B cell (primary cell): ENCODE measurements around the gene SLC9A3. TPM values are rescaled to one million over a fixed set of nuclear protein-coding genes. Genes with fewer than 3 reads are reported as not detected.

Experiments used
- ATAC-seq: fragments of 200-7000 bp; cut with Tn5 transposase; one replicate; pipeline ENCODE4 v1.10.0; 2021; ENCODE audit warnings: low read depth, mild to moderate bottlenecking, moderate number of reproducible peaks, moderate library complexity
- CTCF ChIA-PET: fragments of 350-600 bp; sonication (Branson Sonifier 250); formaldehyde crosslinking; loops from one replicate; lab custom pipeline; 2021; ENCODE audit warnings: antibody characterized with exemption, inconsistent platforms; lab: Charles Lee
- POLR2A ChIA-PET: fragments of 350-600 bp; sonication (Branson Sonifier 250); formaldehyde crosslinking; loops from one replicate; lab custom pipeline; 2021; ENCODE audit warnings: antibody characterized with exemption; lab: Charles Lee
- DNase-seq: peaks from one replicate; pipeline ENCODE4 v3.0.0; 2013
- H2AFZ ChIP-seq: 2 replicates; pipeline ENCODE4 v1.6.1; 2012; ENCODE audit warnings: mild to moderate bottlenecking, low read depth, low read length; ENCODE audit not compliant: insufficient read depth, poor library complexity, severe bottlenecking
- H3K27ac ChIP-seq, 2 donors: 1 replicate in 1 of 2; 2 replicates in 1 of 2; pipeline ENCODE4 v1.5.1; 2012 to 2013; ENCODE audit warnings: low read length in 2 of 2, mild to moderate bottlenecking in 2 of 2, moderate library complexity in 1 of 2
- H3K27me3 ChIP-seq, 4 experiments: fragments of 200-600 bp in 1 of 4; sonication (generic) in 1 of 4; replicated peaks in 1 of 4; 1 replicate in 2 of 4; 2 replicates in 2 of 4; pipeline versions ENCODE4 v1.6.1 to v1.7.0; 2013 to 2016; ENCODE audit warnings: low read length in 3 of 4, mild to moderate bottlenecking in 2 of 4, mixed read lengths in 1 of 4, moderate library complexity in 1 of 4; ENCODE audit not compliant: insufficient read depth in 4 of 4, control insufficient read depth in 3 of 4; ENCODE audit errors: control extremely low read depth in 1 of 4
- H3K36me3 ChIP-seq, 2 experiments: replicated peaks in 1 of 2; 1 replicate in 1 of 2; 2 replicates in 1 of 2; pipeline versions ENCODE4 v1.6.1 to v1.7.1; 2013; ENCODE audit warnings: low read length in 1 of 2; ENCODE audit not compliant: insufficient read depth in 2 of 2, control insufficient read depth in 1 of 2; ENCODE audit errors: control extremely low read depth in 1 of 2, extremely low read depth in 1 of 2
- H3K4me1 ChIP-seq, 2 donors: fragments of 200-600 bp in 1 of 2; sonication (generic) in 1 of 2; 1 replicate in 1 of 2; 2 replicates in 1 of 2; pipeline versions ENCODE4 v1.5.1 to v1.6.1; 2013 to 2017; ENCODE audit warnings: low read length in 2 of 2; ENCODE audit not compliant: control insufficient read depth in 2 of 2, insufficient read depth in 2 of 2
- H3K4me2 ChIP-seq: replicated peaks from 2 replicates; pipeline ENCODE3; 2012; ENCODE audit warnings: mild to moderate bottlenecking, low read depth, low read length; ENCODE audit not compliant: poor library complexity, severe bottlenecking
- H3K4me3 ChIP-seq, 5 experiments: fragments of 200-600 bp in 1 of 5; sonication (generic) in 1 of 5; 1 replicate in 3 of 5; 2 replicates in 2 of 5; pipeline versions ENCODE4 v1.5.1 to v1.7.0; 2011 to 2016; ENCODE audit warnings: low read length in 4 of 5, mild to moderate bottlenecking in 4 of 5, low read depth in 2 of 5, control low read depth in 1 of 5, moderate library complexity in 1 of 5; ENCODE audit not compliant: insufficient read depth in 1 of 5; ENCODE audit errors: control extremely low read depth in 1 of 5, extremely low read depth in 1 of 5
- H3K79me2 ChIP-seq: fragments of 200-600 bp; sonication (generic); one replicate; pipeline ENCODE4 v1.6.0; 2016; ENCODE audit warnings: low read length; ENCODE audit not compliant: control insufficient read depth, insufficient read depth
- H3K9ac ChIP-seq: fragments of 200-600 bp; sonication (generic); 2 replicates; pipeline ENCODE4 v1.6.1; 2017; ENCODE audit warnings: mild to moderate bottlenecking, low read length, moderate library complexity
- H3K9me3 ChIP-seq, 3 donors: one replicate each; pipeline versions ENCODE4 v1.6.1 to v1.7.1; 2013; ENCODE audit warnings: low read length in 2 of 3; ENCODE audit not compliant: control insufficient read depth in 2 of 3, insufficient read depth in 1 of 3; ENCODE audit errors: control extremely low read depth in 1 of 3
- H4K20me1 ChIP-seq: 2 replicates; pipeline ENCODE4 v1.6.0; 2012; ENCODE audit warnings: mild to moderate bottlenecking, low read length; ENCODE audit not compliant: insufficient read depth, control insufficient read depth, poor library complexity, severe bottlenecking
- H3K27ac Mint-ChIP-seq: one replicate; pipeline ENCODE4 v1.8.0; 2021; ENCODE audit warnings: mixed read lengths
- H3K27me3 Mint-ChIP-seq: one replicate; pipeline ENCODE4 v1.8.0; 2021; ENCODE audit warnings: mixed read lengths
- H3K4me1 Mint-ChIP-seq: one replicate; pipeline ENCODE4 v1.8.0; 2021; ENCODE audit warnings: mixed read lengths
- H3K4me3 Mint-ChIP-seq: one replicate; pipeline ENCODE4 v1.8.0; 2021; ENCODE audit warnings: mixed read lengths
- H3K9me3 Mint-ChIP-seq: one replicate; pipeline ENCODE4 v1.8.0; 2022; ENCODE audit warnings: mixed read lengths; ENCODE audit not compliant: insufficient read depth
- EZH2 ChIP-seq: IDR thresholded peaks from 2 replicates; pipeline ENCODE4 v1.6.1; 2012; ENCODE audit warnings: borderline replicate concordance, low read depth, mild to moderate bottlenecking, moderate library complexity, low read length; ENCODE audit not compliant: insufficient read depth, poor library complexity, severe bottlenecking
- WGBS: methylation state at CpG from one replicate; pipeline ENCODE4 v1.1.5; 2013; ENCODE audit warnings: missing lambda C conversion rate; ENCODE audit not compliant: insufficient coverage; 5-methylcytosine and 5-hydroxymethylcytosine counted together
- intact Hi-C: fragments of 100-400 bp; cut with micrococcal nuclease; formaldehyde crosslinking; loops from one replicate; pipeline ENCODE4 v1.10.0; 2022
- polyA plus RNA-seq: library from polyadenylated mRNA; depleted of rRNA; stranded (reverse); fragments of >200 nt; gene quantifications from 2 replicates; pipeline ENCODE4 v1.2.3, GENCODE V29; 2012
- total RNA-seq, 2 donors: library from RNA; stranded (reverse); fragments of 120-200 nt in 1 of 2; gene quantifications; 1 replicate in 1 of 2; 2 replicates in 1 of 2; pipeline versions ENCODE4 v1.2.3 to v1.2.4, GENCODE V29; 2013 to 2022
- TF ChIP-seq, protein P1 (sequence below): fragments of 200-600 bp; IDR thresholded peaks from one replicate; pipeline ENCODE4 v1.8.0; 2022; ENCODE audit warnings: antibody characterized with exemption, mild to moderate bottlenecking

SLC9A3 gene
- total and polyA plus RNA-seq, 2 donors (not counting 1 experiment from before 2014, with no cell fraction given), result 0.84 to 2.0 TPM

DNA sequence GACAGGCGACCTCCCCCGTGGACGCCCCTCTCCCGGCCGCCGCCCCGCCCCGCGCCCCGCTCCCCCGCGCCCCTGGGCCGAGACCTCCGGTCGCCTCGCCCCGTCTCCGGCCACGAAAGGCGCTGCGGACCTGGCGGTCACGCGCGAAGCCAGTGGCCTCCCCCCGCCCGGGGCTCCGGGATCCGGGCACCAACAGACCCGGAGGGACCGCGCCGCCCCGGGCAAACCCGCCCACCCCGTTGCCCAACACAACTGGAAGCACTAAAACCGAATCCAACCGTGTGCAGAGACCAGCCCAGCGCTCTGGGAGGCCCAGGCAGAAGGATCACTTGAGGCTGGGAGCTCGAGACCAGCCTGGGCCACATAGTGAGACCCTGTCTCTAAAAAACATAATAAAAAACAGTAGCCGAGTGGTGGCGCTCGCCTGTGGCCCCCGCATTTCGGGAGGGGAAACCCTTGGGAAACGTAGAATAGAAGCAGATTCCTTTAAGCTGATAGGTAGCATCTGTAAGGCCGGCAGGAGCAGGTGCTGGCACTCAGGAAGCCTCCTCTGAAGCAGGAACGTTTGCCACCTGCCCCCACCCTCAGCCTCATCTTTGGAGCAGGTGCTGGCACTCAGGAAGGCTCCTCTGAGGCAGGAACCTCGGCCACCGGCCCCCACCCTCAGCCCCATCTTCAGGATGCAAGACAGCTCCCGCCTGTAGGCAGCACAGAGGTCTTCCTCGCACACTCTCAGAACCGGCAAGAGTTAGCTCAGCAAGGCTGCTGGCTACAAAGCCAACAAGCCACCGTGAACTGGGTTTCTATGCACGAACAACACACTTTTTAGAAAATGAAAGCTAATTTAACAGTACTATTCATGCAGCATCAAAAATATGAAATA lies 4.6 kb upstream of the SLC9A3 start:
- peaks cover 45% of the 10 kb centered on the region for H3K27me3 Mint-ChIP-seq
- peaks cover 52% of the 10 kb centered on the region for H3K4me1 Mint-ChIP-seq
- TF ChIP-seq EZH2, result no peak
- DNase-seq (no peak), ATAC-seq (no peak)
- Histone ChIP-seq H3K27me3 (peaks cover 0 to 77% (median 54%) of the 10 kb centered on the region in 4 experiments), H3K9ac (no peak overlapping the region), H3K27ac (no peak overlapping the region), H4K20me1 (peaks cover 23% of the 10 kb centered on the region), H3K36me3 (no peaks in the 10 kb centered on the region), H3K4me2 (peak overlapping the region; percentile 58), H3K79me2 (no peaks in the 10 kb centered on the region), H3K4me3 (peak overlapping the region in 1 of 5 experiments; percentile 11), H3K9me3 (peaks cover 0 to 74% (median 2%) of the 10 kb centered on the region in 3 donors), H2AFZ (no peak overlapping the region), H3K4me1 (peaks cover 62 to 72% of the 10 kb centered on the region in 2 donors)
- H3K9me3 Mint-ChIP-seq, result peaks cover 4% of the 10 kb centered on the region
- CTCF ChIA-PET, result interaction anchor here (1.1 kb wide), 1 partner anchor 82 kb away, joined by 5 read pairs; no protein-coding TSS in a partner anchor
- no peak overlapping the region for H3K27ac Mint-ChIP-seq
- intact Hi-C loops, result no loop called here
- POLR2A ChIA-PET, result interaction anchor here (0.8 kb wide), 1 partner anchor 14 kb away, joined by 5 read pairs; no protein-coding TSS in a partner anchor
- peak overlapping the region; percentile 79 for H3K4me3 Mint-ChIP-seq
- WGBS, result 14% methylated on average over 52 of the region's 55 CpGs

DNA sequence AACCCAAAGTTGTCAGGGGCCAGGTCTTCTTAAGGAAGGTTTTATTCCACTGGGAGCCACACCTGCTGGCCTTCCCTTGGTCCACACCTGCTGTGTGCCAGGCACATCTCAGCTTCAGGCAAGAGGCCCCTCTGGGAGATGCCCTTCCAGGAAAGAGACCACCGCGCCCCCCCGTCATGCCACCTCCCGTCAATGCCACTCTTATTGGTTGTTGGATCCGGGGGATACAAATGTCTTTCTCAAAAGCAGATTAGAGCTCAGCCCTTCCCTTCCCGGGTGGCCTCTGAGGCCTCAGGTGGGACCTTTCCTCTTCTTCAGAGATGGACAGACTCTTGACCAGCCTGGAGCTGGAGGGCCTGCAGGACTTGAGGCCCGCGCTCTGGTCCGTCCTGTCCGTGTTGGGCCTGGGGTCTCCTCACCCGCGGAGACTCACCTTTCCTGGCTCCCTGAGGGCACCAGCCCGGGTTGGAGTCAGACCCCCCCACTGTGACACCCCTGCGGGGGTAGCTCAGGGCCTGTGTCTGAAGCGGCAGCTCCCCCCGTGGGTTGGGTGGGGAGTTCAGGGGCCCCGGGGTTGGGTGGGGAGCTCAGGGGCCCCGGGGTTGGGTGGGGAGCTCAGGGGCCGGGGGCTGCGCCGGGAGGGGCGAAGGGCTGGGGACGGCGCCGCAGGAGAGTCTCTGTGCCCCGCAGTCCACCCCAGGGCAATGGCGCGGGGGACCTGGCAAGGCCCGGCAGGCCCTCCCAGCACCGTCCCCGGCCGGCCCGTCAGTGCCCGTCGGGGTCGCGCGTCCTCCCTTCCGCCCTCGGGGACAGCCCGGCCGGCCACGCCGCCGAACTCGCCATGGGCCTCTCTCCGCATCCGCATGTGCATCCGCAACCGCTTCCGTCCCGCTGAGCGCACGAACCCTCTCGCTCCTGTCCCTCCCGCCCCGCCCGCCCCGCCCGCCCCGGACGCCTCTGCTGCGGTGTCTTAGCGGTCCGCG lies 3.7 kb upstream of the SLC9A3 start:
- peak overlapping the region; percentile 47 for H3K4me3 Mint-ChIP-seq

More for the DNA sequence above, 3.7 kb upstream of the SLC9A3 start:
- H3K36me3 ChIP-seq, result no peaks in the 10 kb centered on the region
- peaks cover 59% of the 10 kb centered on the region for H3K4me1 Mint-ChIP-seq
- H3K9ac ChIP-seq, result no peak overlapping the region
- intact Hi-C loops, result no loop called here
- WGBS, result 22% methylated on average over 63 of the region's 66 CpGs
- CTCF ChIA-PET, result no interaction called here
- no peak overlapping the region for H2AFZ ChIP-seq
- H3K79me2 ChIP-seq, result no peaks in the 10 kb centered on the region
- ATAC-seq, result no peak
- peaks cover 49% of the 10 kb centered on the region for H3K27me3 Mint-ChIP-seq
- POLR2A ChIA-PET, result no interaction called here
- peaks cover 23% of the 10 kb centered on the region for H4K20me1 ChIP-seq
- TF ChIP-seq, protein P1, sequence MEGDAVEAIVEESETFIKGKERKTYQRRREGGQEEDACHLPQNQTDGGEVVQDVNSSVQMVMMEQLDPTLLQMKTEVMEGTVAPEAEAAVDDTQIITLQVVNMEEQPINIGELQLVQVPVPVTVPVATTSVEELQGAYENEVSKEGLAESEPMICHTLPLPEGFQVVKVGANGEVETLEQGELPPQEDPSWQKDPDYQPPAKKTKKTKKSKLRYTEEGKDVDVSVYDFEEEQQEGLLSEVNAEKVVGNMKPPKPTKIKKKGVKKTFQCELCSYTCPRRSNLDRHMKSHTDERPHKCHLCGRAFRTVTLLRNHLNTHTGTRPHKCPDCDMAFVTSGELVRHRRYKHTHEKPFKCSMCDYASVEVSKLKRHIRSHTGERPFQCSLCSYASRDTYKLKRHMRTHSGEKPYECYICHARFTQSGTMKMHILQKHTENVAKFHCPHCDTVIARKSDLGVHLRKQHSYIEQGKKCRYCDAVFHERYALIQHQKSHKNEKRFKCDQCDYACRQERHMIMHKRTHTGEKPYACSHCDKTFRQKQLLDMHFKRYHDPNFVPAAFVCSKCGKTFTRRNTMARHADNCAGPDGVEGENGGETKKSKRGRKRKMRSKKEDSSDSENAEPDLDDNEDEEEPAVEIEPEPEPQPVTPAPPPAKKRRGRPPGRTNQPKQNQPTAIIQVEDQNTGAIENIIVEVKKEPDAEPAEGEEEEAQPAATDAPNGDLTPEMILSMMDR, result no peak
- TF ChIP-seq EZH2, result no peak
- H3K27ac ChIP-seq, result no peak overlapping the region
- no peak overlapping the region for H3K4me3 ChIP-seq
- H3K4me1 ChIP-seq, result peaks cover 68 to 81% of the 10 kb centered on the region in 2 donors
- DNase-seq, result no peak
- peaks cover 0 to 69% (median 2%) of the 10 kb centered on the region in 3 donors for H3K9me3 ChIP-seq
- peaks cover 4% of the 10 kb centered on the region for H3K9me3 Mint-ChIP-seq
- peak overlapping the region; percentile 50 for H3K4me2 ChIP-seq
- peaks cover 0 to 77% (median 55%) of the 10 kb centered on the region in 4 experiments for H3K27me3 ChIP-seq
- H3K27ac Mint-ChIP-seq, result no peak overlapping the region
